Activated naive CD4-positive, alpha-beta T cell treated with anti-CD3 and anti-CD28 coated beads, Interleukin-2, amount 50 U/mL, for 72 hours (primary cell): ENCODE results near the gene IPPK. TPM values are rescaled to one million over a fixed set of nuclear protein-coding genes. Genes with fewer than 3 reads are reported as not detected.
"Not testable (repeated sequence)": the region's sequence is repeated elsewhere in the genome, so short reads cannot be mapped to it uniquely, and the experiment has no call there.

ENCODE experiments used
- ATAC-seq, 2 donors: fragments of 150-1000 bp; cut with Tn5 transposase; 2 replicates each; pipeline ENCODE4 v1.10.0; 2021; ENCODE audit warnings: mild to moderate bottlenecking in 2 of 2, moderate library complexity in 2 of 2
- DNase-seq, 2 donors: peaks; one replicate each; pipeline ENCODE4 v3.0.0; 2021 to 2022; ENCODE audit warnings: low spot score in 2 of 2
- H3K27ac Mint-ChIP-seq, 2 donors: one replicate each; pipeline ENCODE4 v1.8.0; 2022; ENCODE audit warnings: mild to moderate bottlenecking in 2 of 2, mixed read lengths in 2 of 2
- H3K36me3 Mint-ChIP-seq, 2 donors: one replicate each; pipeline ENCODE4 v1.8.0; 2022; ENCODE audit warnings: mixed read lengths in 2 of 2
- H3K9me3 Mint-ChIP-seq, 2 donors: one replicate each; pipeline ENCODE4 v1.8.0; 2022; ENCODE audit warnings: mixed read lengths in 2 of 2
- total RNA-seq, 2 donors: library from RNA; stranded (reverse); gene quantifications; one replicate each; pipeline ENCODE4 v1.2.3, GENCODE V29; 2022

The IPPK gene
- total RNA-seq, 2 donors from 2014 or later = 14.0 to 14.1 TPM

GRCh38 chr9:92637326-92637725, 32.6 kb downstream of the IPPK start:
- Mint-ChIP-seq H3K36me3 (peaks cover 0 to 11% of the 10 kb centered on the region in 2 donors), H3K27ac (no peak overlapping the region), H3K9me3 (no peaks in the 10 kb centered on the region)
- DNase-seq = peak in 1 of 2 donors; percentile 25
- ATAC-seq = no peak

DNA sequence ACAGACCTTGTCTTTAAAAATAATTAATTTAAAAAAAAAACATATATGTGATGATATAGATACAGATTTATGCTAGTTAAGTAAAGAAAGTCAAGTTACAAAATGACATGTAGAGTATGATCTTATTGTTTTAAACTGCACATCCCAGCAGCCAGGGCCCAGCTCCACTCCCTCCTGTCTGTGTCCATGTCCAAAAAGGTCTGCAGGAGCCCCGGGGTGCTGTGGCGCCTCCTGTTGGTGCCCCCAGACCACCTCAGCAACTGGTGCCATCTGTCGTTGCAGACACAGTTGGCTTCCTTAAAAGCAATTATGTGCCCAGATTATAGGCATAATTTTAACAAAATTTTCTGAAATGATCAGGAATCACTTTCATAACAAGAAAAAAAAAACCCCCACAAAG, 33.3 kb downstream of the IPPK start:
- ATAC-seq (no peak), DNase-seq (peak in 1 of 2 donors; percentile 30)

DNA sequence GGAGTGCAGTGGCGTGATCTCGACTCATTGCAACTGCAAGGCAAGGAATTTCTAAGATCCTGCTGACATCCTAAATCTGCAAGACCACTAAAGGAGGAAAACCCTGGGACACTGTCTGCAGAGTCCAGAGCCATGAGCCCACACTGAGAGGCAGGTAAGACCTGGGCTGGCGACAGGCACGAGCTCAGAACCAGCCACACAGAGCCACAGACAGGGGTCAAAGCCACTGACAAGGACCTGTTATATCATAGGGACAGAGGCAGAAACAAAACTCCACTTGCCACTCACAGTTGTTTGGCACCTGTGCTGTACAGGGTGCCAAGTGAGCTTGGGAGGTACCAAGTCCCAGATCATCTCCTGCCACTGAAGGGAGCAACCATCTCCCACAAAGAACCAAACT, 34.2 kb downstream of the IPPK start:
- Mint-ChIP-seq H3K36me3 (peaks cover 0 to 11% of the 10 kb centered on the region in 2 donors), H3K27ac (peak overlapping the region in 1 of 2 donors; percentile 87)
- no peak for ATAC-seq

More for the DNA sequence above, 33.3 kb downstream of the IPPK start:
- Mint-ChIP-seq H3K27ac (no peak overlapping the region), H3K36me3 (peaks cover 0 to 11% of the 10 kb centered on the region in 2 donors), H3K9me3 (no peaks in the 10 kb centered on the region)

DNA sequence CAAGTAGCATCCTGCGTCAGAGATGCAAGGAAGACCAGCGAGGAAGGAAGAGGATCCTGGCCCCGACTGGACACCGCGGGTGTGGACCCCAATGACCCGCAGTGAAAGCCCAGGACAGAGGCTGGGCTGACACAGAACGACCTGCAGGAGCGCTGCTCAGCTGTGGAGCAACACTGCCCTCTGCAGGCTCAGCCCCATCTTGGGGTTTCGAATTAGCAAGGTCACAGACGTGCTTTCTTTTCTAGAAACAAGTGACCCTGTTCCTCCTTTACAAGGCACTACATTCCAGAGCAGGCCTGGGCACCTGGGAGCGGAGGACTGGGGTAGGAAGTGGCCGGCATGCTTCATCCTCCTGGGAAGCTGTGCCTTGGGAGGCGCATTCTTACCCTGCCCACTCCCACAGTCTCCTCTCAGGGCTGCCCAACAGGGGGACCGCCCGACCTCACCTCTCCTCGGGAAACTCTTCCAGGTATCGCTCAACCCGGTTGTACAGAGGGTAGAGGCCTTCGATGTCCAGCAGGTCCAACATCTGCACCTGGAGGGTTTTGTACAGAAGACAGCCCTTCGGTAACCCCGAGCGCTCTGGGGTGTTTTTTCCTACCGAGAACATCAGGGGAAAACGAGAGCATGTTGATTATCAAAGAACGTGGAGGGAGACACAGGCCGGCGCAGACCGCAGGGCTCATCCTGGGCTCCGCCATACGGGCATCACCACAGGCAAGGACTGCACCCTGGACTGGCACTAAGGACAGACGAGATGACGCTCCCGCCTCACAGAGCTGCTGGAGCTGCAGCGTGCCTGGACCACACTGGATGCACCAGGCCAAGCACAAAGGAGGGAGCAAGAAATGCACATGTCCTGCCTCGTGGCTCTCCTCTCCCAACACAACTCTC, 35.0 kb downstream of the IPPK start:
- Mint-ChIP-seq H3K36me3 (peaks cover 5 to 16% of the 10 kb centered on the region in 2 donors), H3K27ac (peak overlapping the region in 1 of 2 donors; percentile 87), H3K9me3 (no peaks in the 10 kb centered on the region)
- ATAC-seq (peak; percentile 47 to 77), DNase-seq (peak; percentile 47 to 73)

More for the DNA sequence above, 34.2 kb downstream of the IPPK start:
- DNase-seq = no peak
- H3K9me3 Mint-ChIP-seq = no peaks in the 10 kb centered on the region

- Mint-ChIP-seq H3K27ac (peak overlapping the region; percentile 13 to 84), H3K36me3 (peaks cover 8 to 17% of the 10 kb centered on the region in 2 donors), H3K9me3 (no peaks in the 10 kb centered on the region)
- DNase-seq (peak in 1 of 2 donors; percentile 52), ATAC-seq (no peak)
Observed at GRCh38 chr9:92633614-92634278, 36.2 kb downstream of the IPPK start.

- Mint-ChIP-seq H3K27ac (no peak overlapping the region), H3K9me3 (no peaks in the 10 kb centered on the region), H3K36me3 (peaks cover 10 to 23% of the 10 kb centered on the region in 2 donors)
- DNase-seq = peak in 1 of 2 donors; percentile 26
- ATAC-seq = no peak
Observed at GRCh38 chr9:92632641-92633040, 37.3 kb downstream of the IPPK start.

DNA sequence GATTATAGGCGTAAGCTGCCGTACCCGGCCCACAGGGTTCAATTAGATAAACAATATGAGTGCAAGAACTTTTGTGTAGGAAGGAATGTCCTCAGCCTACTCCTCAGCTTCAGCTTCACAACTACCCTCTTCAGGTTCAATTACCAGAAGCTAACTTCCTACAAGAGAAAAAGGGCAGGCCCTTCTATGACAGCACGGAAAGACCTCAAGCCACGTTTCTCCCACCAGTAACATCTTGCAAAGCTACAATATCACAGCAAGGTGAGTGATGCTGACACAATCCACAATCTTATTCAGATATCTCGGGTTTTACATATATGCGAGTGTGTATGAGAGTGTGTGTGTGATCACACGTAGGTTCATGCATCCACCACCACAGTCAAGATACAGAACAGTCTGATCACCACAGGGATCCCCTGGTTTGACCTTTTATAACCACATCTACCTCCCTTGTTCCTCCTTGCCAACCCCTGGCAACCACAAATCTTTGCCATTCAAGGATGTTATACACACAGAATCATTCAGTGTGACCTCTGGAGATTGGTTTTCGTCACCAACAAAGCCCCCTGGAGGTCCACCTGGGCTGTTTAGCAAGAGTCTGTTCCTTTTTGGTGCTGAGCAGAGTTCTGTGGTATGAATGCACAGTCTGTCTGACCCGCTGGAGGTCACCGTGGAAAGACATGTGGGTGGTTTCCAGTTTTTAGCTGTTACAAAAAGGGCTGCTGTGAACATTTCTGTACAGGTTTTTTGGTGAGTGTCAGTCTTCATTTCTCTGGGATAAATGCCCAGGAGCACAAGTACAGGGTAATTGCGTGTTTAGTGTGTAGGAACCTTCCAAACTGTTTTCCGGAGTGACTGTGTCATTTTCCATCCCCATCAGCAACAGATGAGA, 38.2 kb downstream of the IPPK start:
- Mint-ChIP-seq H3K36me3 (peaks cover 13 to 23% of the 10 kb centered on the region in 2 donors), H3K27ac (peak overlapping the region; percentile 50 to 72), H3K9me3 (no peaks in the 10 kb centered on the region)
- peak; percentile 62 to 87 for ATAC-seq
- no peak for DNase-seq

DNA sequence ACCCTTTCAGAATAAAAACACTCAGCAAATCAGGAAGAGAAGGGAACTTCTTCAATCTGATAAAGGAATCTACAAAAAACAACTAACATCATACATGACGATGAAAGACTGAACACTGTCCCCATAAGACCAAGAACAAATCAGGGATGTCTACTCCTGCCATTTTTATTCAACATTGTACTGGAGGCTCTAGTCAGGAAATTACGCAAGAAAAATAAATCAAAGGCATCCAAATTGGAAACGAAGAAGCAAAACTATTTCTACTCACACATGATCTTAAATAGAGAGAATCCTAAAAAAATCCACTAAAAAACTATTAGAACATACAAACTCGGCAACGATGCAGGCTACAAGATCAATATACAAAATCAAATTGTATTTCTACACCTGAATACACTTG, 42.3 kb downstream of the IPPK start:
- Mint-ChIP-seq H3K9me3 (no peaks in the 10 kb centered on the region), H3K27ac (no peak overlapping the region), H3K36me3 (peaks cover 13% of the 10 kb centered on the region in 2 donors)
- no peak for DNase-seq
- no peak for ATAC-seq

DNA sequence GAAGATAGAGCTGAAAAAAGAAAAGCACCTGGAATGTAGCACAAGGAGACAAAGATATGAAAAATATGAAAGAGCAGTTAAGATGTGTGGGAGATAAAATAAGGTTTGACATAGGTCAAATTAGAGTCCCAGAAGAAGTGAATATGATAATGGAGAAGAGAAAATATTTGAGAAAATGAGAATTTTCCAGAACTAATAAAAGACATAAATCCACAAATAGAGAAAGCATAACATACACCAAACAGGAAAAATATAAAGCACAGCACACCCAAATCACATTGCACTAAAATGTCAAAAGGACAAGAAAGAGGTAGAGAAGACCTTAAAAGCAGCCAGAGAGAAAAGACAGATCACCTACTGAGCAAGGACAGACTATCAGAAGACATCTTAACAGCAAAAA, 43.4 kb downstream of the IPPK start:
- no peak for ATAC-seq
- no peak overlapping the region for H3K27ac Mint-ChIP-seq
- peaks cover 13% of the 10 kb centered on the region in 2 donors for H3K36me3 Mint-ChIP-seq
- DNase-seq = no peak
- H3K9me3 Mint-ChIP-seq = no peaks in the 10 kb centered on the region

DNA sequence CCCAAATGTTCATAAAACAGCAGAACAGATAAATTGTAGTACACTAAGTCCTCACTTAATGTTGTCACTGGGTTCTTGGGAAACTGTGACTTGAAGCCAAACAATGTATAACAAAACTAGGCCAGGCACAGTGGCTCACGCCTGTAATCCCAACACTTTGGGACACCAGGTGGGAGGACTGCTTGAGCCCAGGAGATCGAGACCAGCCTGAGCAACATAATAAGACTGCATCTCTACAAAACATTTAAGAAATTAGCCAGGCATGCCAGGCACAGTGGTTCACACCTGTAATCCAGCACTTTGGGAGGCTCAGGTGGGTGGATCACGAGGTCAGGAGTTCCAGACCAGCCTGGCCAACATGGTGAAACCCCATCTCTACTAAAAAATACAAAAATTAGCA, 46.0 kb downstream of the IPPK start:
- ATAC-seq, H3K9me3 Mint-ChIP-seq, H3K36me3 Mint-ChIP-seq, DNase-seq, H3K27ac Mint-ChIP-seq: not testable (repeated sequence)

- H3K36me3 Mint-ChIP-seq = no peaks in the 10 kb centered on the region
- DNase-seq (no peak), ATAC-seq (no peak)
- H3K27ac Mint-ChIP-seq = peak overlapping the region in 1 of 2 donors; percentile 48
- H3K9me3 Mint-ChIP-seq = no peaks in the 10 kb centered on the region
Observed at GRCh38 chr9:92620845-92621244, 49.1 kb downstream of the IPPK start.

- H3K27ac Mint-ChIP-seq = peak overlapping the region; percentile 11 to 48
- ATAC-seq (no peak), DNase-seq (no peak)
- no peaks in the 10 kb centered on the region for H3K36me3 Mint-ChIP-seq
- no peaks in the 10 kb centered on the region for H3K9me3 Mint-ChIP-seq
Observed at GRCh38 chr9:92619601-92620300, 50.2 kb downstream of the IPPK start.

DNA sequence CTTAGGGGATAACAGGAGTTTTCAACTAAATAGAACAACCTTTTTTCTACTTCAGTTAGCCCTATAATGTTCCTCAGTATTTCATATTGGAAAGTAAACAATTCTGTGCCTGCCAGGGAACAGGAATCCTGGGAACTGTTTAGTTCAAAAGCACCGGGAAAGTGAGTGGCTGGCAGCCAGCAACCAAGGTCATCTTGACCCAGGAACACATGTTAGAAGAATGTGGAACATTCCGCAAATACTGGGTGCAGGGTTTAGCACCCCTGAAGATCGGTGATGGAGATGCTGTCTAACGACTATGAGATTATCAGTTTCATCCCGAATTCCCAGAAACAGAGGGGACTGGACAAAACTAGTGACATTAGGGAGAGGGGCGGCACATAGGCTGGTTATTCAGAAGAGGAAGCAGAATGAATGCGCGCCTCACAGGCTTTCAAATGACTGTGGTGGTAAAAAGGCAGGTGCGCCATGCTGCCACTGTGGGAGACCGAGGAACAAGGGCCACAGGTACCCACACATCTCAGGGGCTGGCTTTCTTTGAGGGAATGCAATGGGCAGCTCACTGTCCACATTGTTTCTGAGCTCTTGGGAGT, 51.2 kb downstream of the IPPK start:
- Mint-ChIP-seq H3K27ac (peak overlapping the region in 1 of 2 donors; percentile 48), H3K36me3 (no peaks in the 10 kb centered on the region), H3K9me3 (no peaks in the 10 kb centered on the region)
- ATAC-seq (no peak), DNase-seq (no peak)

DNA sequence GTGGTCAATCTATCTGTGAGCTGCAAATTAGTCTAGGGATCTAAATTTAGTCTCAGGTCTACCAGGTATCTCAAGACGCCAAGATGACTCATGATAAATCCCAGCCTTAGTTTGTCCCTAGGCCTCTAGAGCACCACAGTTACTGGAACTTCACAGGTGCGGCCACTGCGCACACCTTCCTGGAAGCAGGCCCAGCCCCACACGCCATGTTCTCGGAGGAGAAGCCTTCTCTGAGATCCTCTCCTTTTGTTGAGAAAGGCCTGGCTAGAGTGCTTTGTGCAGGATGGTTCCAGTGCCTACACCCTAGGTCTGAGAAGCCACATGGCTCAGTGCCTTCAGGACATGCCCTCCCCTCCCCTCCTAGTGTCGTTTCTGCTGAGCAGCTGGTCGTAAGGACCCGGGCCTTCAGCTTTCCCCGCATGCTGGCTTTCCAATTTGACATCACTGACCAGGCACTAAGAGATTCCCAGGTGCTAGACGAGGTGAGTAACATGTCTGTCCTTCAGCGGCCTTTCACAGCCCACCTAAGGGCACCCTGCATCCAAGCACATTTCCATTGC, 51.9 kb downstream of the IPPK start:
- ATAC-seq (no peak), DNase-seq (no peak)
- Mint-ChIP-seq H3K9me3 (no peaks in the 10 kb centered on the region), H3K27ac (no peak overlapping the region), H3K36me3 (no peaks in the 10 kb centered on the region)

DNA sequence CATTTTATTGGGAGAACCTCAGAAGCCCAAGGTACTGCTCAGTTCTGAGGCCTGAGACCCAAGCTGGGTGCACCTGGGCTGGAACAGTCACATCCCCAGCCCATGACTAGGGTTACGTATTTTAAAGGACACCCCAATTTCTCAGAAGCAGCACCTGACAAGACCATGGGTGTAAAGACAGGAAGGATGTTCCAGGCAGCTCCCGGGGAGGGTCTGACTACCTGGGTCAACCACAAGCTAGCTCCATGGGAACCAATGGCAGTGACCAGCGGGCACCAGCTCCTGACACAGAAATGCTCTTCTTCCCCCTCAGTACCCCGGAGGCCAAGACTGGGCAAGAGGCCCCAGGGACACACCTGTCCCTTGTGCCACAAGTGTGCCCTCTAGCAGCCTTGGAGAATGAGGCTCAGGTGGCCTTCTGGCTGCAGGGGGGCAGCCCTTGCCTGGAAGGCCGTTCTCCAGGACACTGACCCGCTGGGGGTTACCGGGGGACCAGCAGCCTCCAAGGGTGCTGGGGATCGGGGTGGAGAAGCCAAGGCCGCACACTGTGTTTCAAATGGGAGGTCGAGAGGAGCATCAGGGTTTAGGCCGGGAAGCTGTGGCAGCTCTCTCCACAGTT, 52.6 kb downstream of the IPPK start:
- no peak for DNase-seq
- Mint-ChIP-seq H3K9me3 (no peaks in the 10 kb centered on the region), H3K27ac (no peak overlapping the region), H3K36me3 (no peaks in the 10 kb centered on the region)
- ATAC-seq = no peak
